GM12878 (cell line): Measurements from ENCODE around the gene NCAPD3. TPM values are rescaled to one million over a fixed set of nuclear protein-coding genes. Genes with fewer than 3 reads are reported as not detected.
A peak's percentile ranks its signal among the peaks of the same experiment; 100 is the strongest.

Experiments
- EED ChIP-seq: sonication (generic); IDR thresholded peaks from 2 replicates; pipeline ENCODE4 v1.6.1; 2016; ENCODE audit warnings: antibody characterized with exemption, low read depth
- FOS ChIP-seq: IDR thresholded peaks from 3 replicates; pipeline ENCODE4 v1.6.1; 2011; ENCODE audit warnings: borderline replicate concordance; ENCODE audit not compliant: insufficient read length; ENCODE audit errors: extremely low read depth
- FOXM1 ChIP-seq: IDR thresholded peaks from 2 replicates; pipeline ENCODE4 v1.6.1; 2012; ENCODE audit warnings: low read depth, mild to moderate bottlenecking, inconsistent platforms, low read length, moderate library complexity
- IKZF1 ChIP-seq: fragments of 450-650 bp; conservative IDR thresholded peaks from 2 replicates; pipeline ENCODE4 v1.6.1; 2017; ENCODE audit warnings: antibody characterized with exemption, mild to moderate bottlenecking
- IRF3 ChIP-seq: fragments of 450-650 bp; IDR thresholded peaks from 2 replicates; pipeline ENCODE4 v1.6.1; 2014; ENCODE audit warnings: mild to moderate bottlenecking
- IRF5 ChIP-seq: fragments of 450-650 bp; IDR thresholded peaks from 2 replicates; pipeline ENCODE4 v1.6.1; 2017; ENCODE audit warnings: borderline replicate concordance
- KAT2A ChIP-seq: conservative IDR thresholded peaks from 2 replicates; pipeline ENCODE4 v1.6.1; 2011; ENCODE audit warnings: low read depth, low read length; ENCODE audit not compliant: control insufficient read depth
- MEF2B ChIP-seq: fragments of 450-650 bp; IDR thresholded peaks from 2 replicates; pipeline ENCODE4 v1.6.1; 2018; ENCODE audit warnings: mild to moderate bottlenecking, moderate library complexity; ENCODE audit not compliant: partially characterized antibody, poor library complexity, severe bottlenecking
- MTA3 ChIP-seq: IDR thresholded peaks from 2 replicates; pipeline ENCODE4 v1.6.1; 2012; ENCODE audit warnings: low read length, inconsistent platforms, borderline replicate concordance
- NR2C2 ChIP-seq: IDR thresholded peaks from 2 replicates; pipeline ENCODE4 v1.6.1; 2011; ENCODE audit warnings: borderline replicate concordance, low read depth; ENCODE audit not compliant: control insufficient read depth, insufficient read length
- NRF1 ChIP-seq: conservative IDR thresholded peaks from 2 replicates; pipeline ENCODE4 v1.6.1; 2011; ENCODE audit warnings: mild to moderate bottlenecking, low read depth, low read length, improper control_type of control experiment
- RAD21 ChIP-seq: IDR thresholded peaks from 2 replicates; pipeline ENCODE4 v1.6.1; 2011; ENCODE audit warnings: mild to moderate bottlenecking, low read depth, low read length, moderate library complexity; ENCODE audit not compliant: insufficient read depth
- RBBP5 ChIP-seq: fragments of 200-600 bp; sonication (generic); conservative IDR thresholded peaks from 2 replicates; pipeline ENCODE4 v1.6.1; 2016
- TARDBP ChIP-seq: IDR thresholded peaks from 2 replicates; pipeline ENCODE4 v1.6.1; 2016; ENCODE audit warnings: borderline replicate concordance
- TCF12 ChIP-seq: IDR thresholded peaks from 2 replicates; pipeline ENCODE4 v1.6.1; 2011; ENCODE audit warnings: low read depth, mild to moderate bottlenecking, low read length
- YBX1 ChIP-seq: fragments of 450-650 bp; IDR thresholded peaks from 2 replicates; pipeline ENCODE4 v1.6.1; 2016; ENCODE audit warnings: antibody characterized with exemption
- ZBTB40 ChIP-seq: fragments of 450-650 bp; IDR thresholded peaks from 2 replicates; pipeline ENCODE4 v1.6.1; 2016; ENCODE audit warnings: mild to moderate bottlenecking, moderate library complexity, borderline replicate concordance
- ZNF207 ChIP-seq: fragments of 450-650 bp; IDR thresholded peaks from 2 replicates; pipeline ENCODE4 v1.6.1; 2014; ENCODE audit warnings: antibody characterized with exemption, mild to moderate bottlenecking, borderline replicate concordance
- polyA plus RNA-seq, 11 experiments: library from polyadenylated mRNA; depleted of rRNA in 4 of 11; unstranded in 6 of 11; stranded (reverse) in 5 of 11; fragments of >200 nt; fragmentation: Nextera tagmentation in 4 of 11; fragmentation: Illumina TruSeq in 1 of 11; extraction: Ambion mirVana in 4 of 11; extraction: Trizol in 1 of 11; gene quantifications; 1 replicate in 1 of 11; 2 replicates in 10 of 11; pipeline versions ENCODE4 v1.2.1 to v1.2.3, GENCODE V29; 2011 to 2016; ENCODE audit warnings: inconsistent platforms in 2 of 11, missing spikeins in 2 of 11, low read depth in 1 of 11
- total RNA-seq, 4 experiments: library from RNA; depleted of rRNA in 3 of 4; stranded (reverse); fragments of >200 nt in 3 of 4; fragmentation: Illumina TruSeq in 1 of 4; extraction: Trizol in 1 of 4; gene quantifications; 2 replicates each; pipeline versions ENCODE4 v1.2.1 to v1.2.3, GENCODE V29; 2013 to 2021
- TF ChIP-seq, protein P1 (sequence below): fragments of 450-650 bp; IDR thresholded peaks from 2 replicates; pipeline ENCODE4 v1.6.1; 2017; ENCODE audit warnings: mild to moderate bottlenecking, moderate library complexity
- TF ChIP-seq, protein P2 (sequence below): IDR thresholded peaks from 2 replicates; pipeline ENCODE4 v1.6.1; 2011; ENCODE audit warnings: mild to moderate bottlenecking, low read depth, low read length, moderate library complexity; ENCODE audit not compliant: insufficient replicate concordance

The NCAPD3 gene
- total and polyA plus RNA-seq, 10 of the 15 experiments (the other 5 are each of a cell fraction or from before 2014, with no cell fraction given), result 14.9 to 58.2 (median 48.2) TPM

- TF ChIP-seq, protein P1, sequence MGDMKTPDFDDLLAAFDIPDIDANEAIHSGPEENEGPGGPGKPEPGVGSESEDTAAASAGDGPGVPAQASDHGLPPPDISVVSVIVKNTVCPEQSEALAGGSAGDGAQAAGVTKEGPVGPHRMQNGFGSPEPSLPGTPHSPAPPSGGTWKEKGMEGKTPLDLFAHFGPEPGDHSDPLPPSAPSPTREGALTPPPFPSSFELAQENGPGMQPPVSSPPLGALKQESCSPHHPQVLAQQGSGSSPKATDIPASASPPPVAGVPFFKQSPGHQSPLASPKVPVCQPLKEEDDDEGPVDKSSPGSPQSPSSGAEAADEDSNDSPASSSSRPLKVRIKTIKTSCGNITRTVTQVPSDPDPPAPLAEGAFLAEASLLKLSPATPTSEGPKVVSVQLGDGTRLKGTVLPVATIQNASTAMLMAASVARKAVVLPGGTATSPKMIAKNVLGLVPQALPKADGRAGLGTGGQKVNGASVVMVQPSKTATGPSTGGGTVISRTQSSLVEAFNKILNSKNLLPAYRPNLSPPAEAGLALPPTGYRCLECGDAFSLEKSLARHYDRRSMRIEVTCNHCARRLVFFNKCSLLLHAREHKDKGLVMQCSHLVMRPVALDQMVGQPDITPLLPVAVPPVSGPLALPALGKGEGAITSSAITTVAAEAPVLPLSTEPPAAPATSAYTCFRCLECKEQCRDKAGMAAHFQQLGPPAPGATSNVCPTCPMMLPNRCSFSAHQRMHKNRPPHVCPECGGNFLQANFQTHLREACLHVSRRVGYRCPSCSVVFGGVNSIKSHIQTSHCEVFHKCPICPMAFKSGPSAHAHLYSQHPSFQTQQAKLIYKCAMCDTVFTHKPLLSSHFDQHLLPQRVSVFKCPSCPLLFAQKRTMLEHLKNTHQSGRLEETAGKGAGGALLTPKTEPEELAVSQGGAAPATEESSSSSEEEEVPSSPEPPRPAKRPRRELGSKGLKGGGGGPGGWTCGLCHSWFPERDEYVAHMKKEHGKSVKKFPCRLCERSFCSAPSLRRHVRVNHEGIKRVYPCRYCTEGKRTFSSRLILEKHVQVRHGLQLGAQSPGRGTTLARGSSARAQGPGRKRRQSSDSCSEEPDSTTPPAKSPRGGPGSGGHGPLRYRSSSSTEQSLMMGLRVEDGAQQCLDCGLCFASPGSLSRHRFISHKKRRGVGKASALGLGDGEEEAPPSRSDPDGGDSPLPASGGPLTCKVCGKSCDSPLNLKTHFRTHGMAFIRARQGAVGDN, result no peak
- TF ChIP-seq EED (0 out of 2 replicates have a peak, but pooled peaks have one; percentile 43), YBX1 (no peak), FOS (no peak), ZBTB40 (no peak), NRF1 (no peak), KAT2A (no peak), FOXM1 (no peak), MEF2B (no peak), IRF3 (no peak), RAD21 (no peak), IKZF1 (no peak; the same call in 1 of the 2 replicates), ZNF207 (no peak), TARDBP (no peak), TCF12 (peak; percentile 72; the same call in 1 of the 2 replicates), MTA3 (no peak), NR2C2 (no peak), RBBP5 (no peak), IRF5 (no peak)
- TF ChIP-seq, protein P2, sequence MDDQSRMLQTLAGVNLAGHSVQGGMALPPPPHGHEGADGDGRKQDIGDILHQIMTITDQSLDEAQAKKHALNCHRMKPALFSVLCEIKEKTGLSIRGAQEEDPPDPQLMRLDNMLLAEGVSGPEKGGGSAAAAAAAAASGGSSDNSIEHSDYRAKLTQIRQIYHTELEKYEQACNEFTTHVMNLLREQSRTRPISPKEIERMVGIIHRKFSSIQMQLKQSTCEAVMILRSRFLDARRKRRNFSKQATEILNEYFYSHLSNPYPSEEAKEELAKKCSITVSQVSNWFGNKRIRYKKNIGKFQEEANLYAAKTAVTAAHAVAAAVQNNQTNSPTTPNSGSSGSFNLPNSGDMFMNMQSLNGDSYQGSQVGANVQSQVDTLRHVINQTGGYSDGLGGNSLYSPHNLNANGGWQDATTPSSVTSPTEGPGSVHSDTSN, result peak; percentile 51
These were observed 4.9 kb upstream of the NCAPD3 start (continued) for GRCh38 chr11:134228625-134229024.
